Hypothalamus (tissue), 51 donors: ENCODE results near the gene COMTD1.

Experiments used
- DNase-seq, 51 donors: peaks; one replicate each; lab custom pipeline; 2025; lab: John Stamatoyannopoulos, UW

The COMTD1 gene

DNA sequence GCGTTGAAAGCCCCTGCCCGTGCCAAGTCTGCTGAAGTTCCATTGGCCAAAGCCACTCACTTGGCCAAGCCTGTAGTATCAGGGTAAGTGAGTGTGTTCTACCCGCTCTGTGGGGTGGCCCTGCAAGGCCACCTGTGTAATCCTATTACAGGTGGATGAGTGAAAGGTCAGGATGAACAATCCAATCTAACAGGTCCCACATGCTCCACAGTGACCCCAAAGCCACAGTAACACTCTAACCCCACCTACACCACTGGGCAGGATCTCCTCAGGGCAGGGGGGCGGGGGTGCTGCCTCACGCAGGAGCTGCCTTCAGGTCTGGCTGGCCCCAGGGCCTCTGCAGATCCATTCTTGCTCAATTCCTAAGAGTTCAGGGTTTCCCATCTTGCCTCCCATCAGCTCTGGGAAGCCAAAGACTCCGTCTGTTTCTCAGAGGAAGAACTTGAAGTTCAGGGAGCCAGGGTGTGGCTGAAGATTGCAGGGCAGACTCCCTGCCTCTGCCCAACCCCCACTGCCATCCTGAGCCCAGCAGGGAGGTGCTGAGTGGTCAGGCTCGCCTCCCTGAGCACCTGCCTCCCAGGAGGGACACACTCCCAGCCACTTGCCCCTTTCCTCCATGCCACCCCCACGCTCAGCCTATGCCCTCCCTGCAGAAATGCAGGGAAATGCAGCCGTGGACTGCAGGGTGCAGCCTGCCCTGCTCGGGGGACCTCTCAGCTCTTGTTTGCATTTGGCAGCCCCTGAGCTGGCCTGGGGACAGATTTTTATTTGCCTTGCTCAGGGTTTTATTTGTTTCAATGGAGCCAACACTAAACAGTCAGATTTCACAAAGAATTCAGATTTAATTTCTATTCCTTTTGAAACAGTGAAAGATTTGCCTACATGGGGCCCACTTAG, 9.8 kb upstream of the COMTD1 start:
- no peak for DNase-seq

DNA sequence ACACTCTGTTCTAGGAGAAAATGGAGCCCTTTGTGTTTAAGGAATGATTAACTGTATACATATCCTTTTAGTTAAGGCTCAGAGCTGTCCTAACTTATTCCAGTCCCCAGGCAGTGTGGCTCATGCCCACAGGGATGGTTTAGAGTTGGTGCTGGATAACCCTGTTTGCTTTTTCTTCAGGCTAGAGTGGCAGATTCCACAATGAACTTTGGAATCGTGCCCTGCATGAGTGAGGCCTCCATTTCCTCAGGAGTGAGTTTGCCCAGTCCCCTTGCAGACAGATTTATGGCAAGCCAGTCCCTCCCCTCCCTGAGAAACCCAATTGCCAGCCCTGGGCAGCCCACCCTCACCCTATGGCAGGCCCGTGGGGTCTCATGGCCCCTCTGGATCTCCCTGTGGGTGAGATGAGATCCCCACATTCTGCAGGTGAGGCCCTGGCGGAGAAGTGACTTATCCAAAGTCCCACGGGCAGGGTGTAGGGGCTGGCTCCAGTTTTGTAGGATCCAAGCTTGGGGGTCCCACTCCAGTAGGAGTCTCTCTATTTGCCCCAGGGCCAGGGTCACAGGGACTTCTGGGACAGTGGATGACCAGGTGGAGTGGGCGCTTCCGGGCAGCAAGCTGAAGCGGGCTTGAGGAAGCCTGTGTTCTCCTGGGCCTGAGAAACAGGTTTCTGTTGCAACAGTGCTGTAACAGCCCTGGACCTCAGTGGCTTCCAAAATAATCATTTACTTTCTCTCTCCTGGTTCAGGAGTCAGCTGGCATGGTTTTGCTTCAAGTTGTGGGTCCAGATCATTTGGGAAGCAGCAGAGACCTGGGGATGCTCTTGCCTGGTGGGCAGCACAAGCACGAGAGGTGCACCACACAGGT, 9.0 kb upstream of the COMTD1 start:
- no peak for DNase-seq

DNA sequence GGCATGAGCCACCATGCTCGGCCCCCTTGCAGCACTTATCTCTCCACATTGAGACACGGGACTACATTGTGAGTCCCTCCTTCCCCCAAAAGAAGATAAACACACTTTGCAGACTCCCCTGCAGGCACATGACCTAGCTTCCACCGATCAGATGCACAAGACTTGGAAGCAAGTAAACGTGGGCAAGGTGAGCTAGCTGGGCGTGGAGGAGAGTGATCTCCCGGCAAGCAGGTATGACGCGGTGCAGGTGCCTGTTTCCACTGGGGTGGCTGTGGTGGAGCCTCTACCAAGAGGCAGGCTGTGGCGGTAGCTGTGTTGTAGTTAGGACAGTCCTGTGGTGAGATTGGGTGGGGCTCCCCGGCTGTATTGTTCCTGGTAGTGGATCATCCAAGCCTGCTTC, 7.7 kb upstream of the COMTD1 start:
- DNase-seq = no peak

DNA sequence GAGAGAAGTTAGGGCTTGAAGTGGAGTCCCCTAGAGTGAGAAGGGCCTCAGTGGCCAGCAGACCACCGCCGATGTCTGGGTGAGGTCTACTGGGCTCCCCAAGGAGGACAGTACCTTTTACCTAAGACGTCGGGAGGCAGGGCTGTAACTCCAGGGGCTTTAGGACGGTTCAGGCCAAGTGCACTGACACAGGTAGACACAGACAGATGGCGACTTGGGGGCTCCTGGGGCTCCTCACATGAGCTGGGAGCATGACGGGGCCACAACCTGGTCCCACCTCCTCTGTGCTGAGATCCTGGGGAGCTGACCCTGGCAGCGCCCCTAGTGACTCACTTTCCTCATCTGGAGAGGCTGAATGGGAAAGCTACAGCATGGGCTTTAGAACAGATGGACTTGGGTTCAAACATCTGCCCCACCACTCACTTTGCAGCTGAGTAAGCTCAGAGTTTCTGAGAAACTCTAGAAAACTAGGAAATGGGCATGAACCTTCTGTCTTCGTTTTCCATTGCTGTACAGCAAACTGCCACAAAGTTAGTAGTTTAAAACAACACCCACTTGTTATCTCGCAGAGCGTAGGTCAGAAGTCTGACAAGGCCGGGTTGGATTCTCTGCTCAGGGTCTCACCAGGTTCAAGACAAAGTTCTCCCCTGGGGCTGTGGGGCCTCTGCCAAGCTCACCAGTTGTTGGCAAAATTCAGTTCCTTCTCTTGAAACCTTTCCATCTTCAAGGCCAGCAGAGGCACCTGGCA, 4.7 kb upstream of the COMTD1 start:
- DNase-seq = no peak

DNA sequence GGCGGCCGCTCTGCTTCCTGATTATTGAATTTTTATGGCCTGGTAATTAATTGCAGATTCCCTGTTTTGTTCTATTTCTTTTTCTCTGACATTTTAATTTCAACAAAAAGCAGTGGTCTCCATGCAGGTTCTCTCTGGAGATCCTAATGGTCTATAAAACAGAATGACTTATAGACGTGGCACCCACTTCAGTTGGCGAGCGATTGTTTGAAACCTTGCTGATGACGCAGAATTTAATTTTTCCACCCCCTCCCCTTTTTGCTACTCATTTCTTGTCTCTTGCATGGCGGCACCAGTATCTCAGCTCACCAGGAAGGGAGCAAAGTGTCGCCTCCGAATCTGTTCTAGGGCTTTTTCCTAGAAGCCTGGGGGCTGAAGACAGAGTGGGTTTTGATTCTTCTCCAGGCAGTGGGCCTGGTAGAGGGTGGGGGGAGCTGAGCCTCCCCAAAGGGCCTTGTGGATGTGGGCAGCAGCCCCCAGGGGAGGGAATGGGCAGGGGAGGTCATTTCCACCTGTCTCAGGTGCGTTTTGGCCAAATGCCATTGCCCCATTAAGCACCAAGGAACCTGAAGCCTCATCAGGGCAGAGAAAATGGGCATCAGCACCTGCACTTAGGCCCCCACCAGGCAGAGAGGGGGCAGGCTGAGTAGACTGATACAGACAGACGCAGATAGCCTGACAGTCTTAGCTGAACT, 3.5 kb upstream of the COMTD1 start:
- DNase-seq = no peak

DNA sequence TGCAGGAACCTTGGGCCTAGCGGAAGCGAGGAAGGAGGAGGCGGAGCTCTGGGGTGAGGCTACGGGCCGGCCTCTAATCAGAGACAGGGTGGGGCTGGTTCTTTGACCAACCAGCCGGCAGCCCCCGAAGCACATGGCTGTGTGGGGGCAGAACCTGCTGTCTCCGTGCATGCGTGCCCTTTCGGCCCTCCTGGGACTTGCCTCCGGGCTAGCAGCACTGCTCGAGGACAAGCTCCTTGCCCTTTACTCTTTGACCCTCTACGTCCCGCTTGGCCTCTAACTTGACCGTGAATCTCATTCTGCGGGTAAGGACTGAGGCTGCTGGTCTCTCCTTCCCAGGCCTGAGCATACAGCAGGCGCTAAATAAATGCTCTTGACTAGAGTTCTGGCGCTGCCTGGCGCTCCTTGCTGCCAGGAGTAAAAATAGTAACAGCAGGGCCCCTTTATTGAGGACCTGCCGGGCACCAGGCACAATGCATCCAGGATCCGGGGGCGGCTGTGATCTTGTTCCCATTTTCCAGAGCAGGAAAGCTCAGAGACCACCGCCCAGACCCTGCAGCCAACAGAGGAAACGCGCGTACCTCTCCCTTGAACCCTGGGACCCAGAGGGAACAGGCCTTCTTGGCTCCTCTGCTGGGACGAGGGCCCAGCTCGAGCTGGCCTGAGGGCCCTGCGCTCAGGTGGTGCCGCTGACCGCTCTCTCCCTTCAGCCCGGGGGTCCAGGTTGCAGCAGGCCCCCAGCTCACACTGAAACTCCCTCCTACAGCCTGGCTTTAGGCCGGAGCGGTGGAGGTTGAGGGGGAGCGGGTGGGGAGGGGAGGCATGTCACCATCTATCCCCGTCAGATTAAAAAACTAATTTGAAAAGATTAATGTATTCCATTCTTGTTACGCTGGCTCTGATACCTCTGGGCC, 2.7 kb upstream of the COMTD1 start:
- no peak for DNase-seq

DNA sequence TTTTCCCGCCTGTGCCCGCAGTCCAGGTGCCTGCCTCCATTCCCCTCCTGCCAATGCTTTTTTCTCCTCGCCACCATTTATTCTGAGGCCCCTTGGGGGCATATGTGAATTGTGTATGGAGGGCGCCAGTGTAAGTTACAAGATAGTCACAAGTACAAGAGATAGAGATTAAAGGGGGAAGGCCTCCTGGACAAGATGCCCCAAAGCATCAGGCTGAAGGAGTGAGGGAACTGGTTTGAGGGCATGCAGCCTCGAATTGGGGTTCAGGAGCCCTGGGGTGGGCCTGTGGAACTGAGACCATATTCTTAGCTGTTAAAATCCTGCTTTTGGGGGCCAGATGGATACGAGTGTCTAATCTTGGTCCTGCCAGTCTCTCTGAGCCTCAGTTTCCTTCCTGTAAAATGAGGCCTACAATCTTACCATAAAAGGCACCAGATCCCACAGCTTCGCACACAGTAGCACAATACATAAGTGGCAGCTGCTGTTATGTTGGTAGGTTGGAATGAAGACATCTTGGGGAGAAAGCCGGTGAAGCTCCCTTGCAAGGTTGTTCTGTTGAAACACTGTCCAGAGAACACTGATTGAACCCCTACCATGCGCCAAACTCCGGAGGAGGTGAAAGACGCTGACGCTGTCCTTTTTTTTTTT, 545 bp upstream of the COMTD1 start:
- no peak for DNase-seq

DNA sequence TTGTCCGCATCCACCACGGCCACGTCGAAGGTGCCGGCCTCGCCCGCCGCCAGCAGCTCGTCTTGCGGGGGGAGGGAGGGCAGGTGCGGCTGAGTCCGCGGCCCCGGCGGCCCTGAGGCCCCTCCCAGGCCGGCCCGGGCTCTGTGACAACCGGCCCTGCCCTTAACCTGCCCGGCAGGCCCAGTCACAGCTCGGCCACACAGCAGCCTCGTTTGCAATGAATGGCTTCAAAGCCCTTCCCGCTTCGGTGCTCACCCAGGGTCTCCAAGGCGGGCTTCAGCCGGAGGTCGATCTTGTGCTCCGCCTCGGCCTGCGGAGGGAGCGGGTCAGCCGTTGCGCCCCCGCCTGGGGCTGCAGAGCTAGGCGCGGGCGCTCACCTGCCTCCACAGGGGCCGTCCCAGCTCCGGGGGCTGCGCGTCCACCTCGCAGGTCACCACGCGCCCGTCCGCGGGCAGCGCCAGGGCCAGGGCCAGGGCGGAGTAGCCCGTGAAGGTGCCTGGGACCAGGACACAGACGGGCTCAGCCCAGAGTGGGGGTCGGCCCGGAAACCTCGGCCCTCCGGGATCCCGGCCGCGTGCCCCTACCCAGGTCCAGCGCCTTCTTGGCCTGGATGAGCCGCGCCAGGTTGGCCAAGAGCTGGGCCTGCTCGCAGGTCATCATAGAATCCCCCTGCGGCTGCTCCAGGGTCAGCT, 928 bp downstream of the COMTD1 start:
- peak in 3 of 51 donors; percentile 19 to 40 (median 21) for DNase-seq

DNA sequence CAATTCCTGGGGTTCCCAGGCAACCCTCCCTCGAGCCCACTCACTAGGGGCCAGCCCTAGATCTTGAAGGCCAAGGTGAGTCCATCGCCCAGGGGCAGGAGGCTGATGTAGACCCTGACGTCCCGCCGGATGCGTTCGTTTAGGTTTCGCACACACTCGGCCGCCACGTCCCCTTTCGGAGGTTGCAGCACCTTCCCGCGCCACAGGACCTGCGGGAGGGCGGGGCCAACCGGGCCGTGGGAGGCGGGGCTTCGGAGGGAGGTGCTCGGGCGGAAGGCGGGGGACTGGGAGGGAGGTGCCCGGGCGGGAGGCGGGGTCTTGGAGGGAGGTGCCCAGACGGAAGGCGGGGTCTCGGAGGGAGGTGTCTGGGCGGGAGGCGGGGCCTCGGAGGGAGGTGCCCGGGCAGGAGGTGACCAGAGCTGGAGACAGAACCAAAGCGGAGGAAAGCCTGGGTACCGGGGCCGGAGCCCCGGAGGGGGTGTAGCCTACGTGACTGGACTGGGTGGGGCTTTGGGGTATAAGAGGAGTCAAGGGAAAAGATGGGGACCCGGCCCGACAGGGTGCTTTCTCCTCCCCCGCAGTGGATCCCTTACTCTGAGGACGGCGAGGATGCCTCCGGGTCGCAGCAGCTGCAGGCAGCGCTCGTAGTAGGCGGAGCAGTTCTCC, 1.6 kb downstream of the COMTD1 start:
- peak in 45 of 51 donors; percentile 11 to 78 (median 47) for DNase-seq

DNA sequence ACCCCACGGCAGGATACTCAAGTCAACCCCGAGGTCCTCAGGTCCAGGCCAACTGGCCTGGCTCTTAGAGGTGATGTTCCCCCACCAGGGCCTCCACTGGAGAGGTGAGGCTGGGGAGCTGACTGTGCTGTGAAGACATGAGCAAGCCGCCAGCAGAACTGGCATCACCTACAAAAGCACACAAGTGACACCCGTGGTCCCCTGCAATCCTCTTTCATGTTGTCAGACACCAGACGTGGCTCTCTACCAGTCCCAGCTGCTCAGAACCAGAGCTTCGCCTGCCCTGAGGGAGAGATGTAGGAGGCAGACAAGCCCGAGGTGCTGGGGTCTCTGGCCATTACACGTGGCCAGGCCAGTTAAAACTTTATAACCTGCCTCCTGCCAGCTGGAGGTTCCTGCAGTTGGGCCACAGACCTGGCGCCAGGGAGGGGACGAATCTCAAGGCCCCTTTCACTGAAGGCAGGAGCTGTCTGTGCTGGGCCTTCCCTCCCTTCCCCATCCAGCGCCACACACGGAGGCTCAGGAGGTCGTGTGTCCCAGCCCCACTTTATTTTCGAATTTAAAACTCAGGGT, 2.2 kb downstream of the COMTD1 start:
- peak in 2 of 51 donors; percentile 12 to 50 for DNase-seq

DNA sequence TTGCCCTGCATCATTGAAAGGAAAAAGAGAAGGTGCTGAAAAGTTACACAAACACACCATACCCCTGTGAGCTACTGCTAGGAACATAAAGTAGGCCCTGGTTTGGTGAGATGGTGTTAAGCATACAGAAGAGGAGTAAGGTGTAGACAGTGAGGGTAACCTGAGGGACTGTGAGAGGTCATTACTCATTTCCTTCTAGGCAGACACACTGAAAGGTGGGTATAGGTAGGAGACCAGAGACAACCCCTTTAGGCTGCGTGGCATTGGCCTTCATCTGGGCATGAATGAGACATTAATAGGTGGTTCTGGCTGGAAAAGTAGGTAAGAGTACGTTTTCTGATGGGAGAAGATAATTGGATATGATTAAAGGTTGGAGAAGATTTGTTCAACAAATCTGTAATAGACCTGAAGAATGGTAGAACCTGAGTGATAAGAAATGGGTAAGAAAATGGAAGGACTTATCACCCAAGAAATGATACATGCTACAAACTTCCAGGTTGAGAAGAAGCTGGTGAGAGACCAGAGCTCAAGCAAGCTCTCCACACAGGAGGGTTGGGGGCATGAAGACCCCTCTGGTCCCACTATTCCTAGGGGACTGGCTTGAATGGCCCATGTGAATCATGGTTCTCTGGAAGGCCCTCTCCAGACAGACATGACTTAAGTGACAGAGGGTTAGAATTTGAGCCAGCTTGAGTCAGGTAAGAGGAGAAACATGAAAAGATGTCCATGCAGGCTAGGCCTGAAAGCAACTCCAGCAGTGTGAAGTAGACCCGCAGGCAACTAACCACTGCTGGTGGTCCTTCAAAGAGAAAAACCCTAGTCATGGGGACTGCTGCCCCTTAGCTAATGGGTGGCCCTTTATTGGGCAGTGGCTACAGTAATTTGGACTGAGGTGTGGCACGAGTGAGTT, 3.8 kb downstream of the COMTD1 start:
- no peak for DNase-seq

DNA sequence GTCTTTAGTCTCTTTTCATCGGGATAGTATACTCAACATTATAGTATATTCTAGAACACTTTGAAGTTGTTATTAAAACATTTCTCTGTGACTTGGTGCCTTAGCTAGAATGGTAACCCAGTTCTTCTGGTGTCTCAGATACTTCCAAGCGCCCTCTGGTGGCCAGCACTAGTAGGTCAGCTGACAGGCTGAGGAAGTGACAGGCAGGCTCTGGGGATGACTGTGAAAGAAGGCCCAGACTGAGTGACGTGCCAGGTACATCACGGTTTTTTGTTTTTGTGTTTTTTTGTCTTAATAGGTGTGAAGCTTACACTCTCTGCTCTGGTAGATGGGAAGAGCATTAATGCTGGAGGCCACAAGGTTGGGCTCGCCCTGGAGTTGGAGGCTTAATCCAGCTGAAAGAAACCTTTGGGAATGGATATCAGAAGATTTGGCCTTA, 5.1 kb downstream of the COMTD1 start:
- peak in 50 of 51 donors; percentile 4 to 96 (median 74) for DNase-seq

DNA sequence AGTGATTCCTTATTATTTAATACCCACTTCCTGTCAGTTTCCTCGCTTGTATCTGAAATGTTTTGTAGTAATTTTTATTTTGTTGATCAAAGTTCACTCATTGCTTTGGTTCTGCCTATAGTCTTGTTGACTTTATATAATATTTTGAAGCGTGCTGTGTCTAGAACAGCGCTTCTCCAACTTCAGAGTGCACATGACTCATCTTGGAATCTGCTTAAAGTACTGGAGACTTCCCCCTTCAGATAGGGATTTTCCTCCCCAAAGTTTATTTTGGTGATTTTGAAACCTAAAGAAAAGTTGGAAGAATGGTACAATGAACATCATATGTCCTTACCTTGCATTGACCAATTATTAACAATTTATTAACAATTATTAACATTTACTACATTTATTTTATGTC, 5.8 kb downstream of the COMTD1 start:
- no peak for DNase-seq

DNA sequence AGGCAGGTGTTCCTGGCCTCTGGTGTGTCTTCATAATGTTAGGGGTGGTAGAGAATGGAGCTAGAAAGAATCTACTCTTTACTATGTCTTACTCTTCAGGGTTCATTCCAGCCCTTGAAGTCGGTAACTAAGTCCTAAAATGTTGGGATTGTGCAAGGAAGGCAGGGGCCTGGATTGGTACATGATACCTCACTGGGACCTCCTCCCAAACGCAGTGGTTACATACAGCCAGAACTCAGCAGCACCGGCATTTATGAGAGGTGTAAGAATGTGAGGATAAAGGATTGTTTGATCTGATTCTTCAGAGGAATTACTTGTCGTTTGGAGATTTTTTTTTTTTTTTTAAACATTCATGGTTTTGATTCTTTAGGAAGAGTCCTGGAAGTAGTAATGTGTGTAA, 6.9 kb downstream of the COMTD1 start:
- DNase-seq = no peak

DNA sequence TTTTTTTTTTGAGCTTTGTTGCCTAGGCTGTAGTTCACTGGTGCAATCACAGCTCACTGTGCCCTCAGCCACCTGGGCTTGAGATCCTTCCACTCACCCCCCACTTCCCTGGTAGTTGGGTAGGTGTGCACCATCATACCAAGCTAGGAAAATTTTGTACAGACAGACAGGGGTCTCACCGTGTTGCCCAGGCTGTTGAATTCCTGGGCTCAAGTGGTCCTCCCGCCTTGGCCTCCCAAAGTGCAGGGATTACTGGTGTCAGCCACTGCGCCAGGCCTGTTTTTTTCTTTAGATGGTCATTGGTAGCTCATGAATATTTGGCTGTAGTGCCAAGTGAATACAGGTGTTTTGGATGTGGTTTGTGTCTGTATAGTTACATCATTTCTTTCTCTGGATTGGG, 7.5 kb downstream of the COMTD1 start:
- no peak for DNase-seq

DNA sequence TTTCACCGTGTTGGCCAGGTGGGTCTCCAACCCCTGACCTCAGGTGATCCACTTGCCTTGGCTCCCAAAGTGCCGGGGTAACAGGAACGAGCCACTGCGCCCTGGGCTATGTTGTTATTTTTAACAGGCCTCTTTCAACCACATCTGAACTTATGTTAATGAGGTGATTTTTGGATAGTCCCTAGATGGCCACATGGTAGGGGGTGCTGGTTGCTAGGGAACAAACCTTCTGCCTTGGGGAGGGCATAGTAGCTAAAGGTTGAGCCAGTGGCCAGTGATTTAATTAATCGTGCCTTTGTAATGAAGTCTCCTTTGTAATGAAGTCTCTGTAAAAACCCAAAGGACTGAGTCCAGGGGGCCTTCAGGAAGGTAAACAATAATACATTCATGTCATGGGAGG, 9.1 kb downstream of the COMTD1 start:
- no peak for DNase-seq
